Right lobe of liver (tissue), 6 donors: Measurements from ENCODE around the gene IGFBP2. TPM values are rescaled to one million over a fixed set of nuclear protein-coding genes. Genes with fewer than 3 reads are reported as not detected.

Source experiments
- ATAC-seq, 4 donors: fragments of 200-7000 bp; cut with Tn5 transposase; one replicate each; pipeline ENCODE4 v1.9.1; 2020; ENCODE audit warnings: mild to moderate bottlenecking in 4 of 4, moderate library complexity in 4 of 4
- DNase-seq, 3 donors: peaks; one replicate each; pipeline ENCODE4 v3.0.0-alpha.2; 2020
- H3K27ac ChIP-seq, 3 donors: fragments of 200-600 bp; one replicate each; pipeline ENCODE4 v1.8.0; 2022
- H3K27me3 ChIP-seq, 2 donors: fragments of 200-600 bp; one replicate each; pipeline ENCODE4 v1.8.0; 2022
- H3K36me3 ChIP-seq, 4 donors: fragments of 200-600 bp; sonication (generic) in 1 of 4; one replicate each; pipeline versions ENCODE4 v1.5.1 to v1.8.0; 2017 to 2022; ENCODE audit warnings: control low read depth in 1 of 4
- H3K4me1 ChIP-seq, 4 donors: fragments of 200-600 bp; sonication (generic) in 1 of 4; one replicate each; pipeline versions ENCODE4 v1.5.1 to v1.8.0; 2017 to 2022; ENCODE audit warnings: control low read depth in 1 of 4
- H3K4me3 ChIP-seq, 3 donors: fragments of 200-600 bp; one replicate each; pipeline ENCODE4 v1.8.0; 2022
- H3K9me3 ChIP-seq, 4 donors: fragments of 200-600 bp; sonication (generic) in 1 of 4; one replicate each; pipeline versions ENCODE4 v1.5.1 to v1.8.0; 2017 to 2022; ENCODE audit warnings: control low read depth in 1 of 4
- POLR2A ChIP-seq: fragments of 450-650 bp; IDR thresholded peaks from one replicate; pipeline ENCODE4 v1.6.1; 2017; ENCODE audit warnings: antibody characterized with exemption, mild to moderate bottlenecking
- WGBS: methylation state at CpG from one replicate; pipeline ENCODE4 v1.1.6; 2018; ENCODE audit warnings: low coverage, low lambda C conversion rate; ENCODE audit not compliant: insufficient coverage; ENCODE audit errors: missing lambda C conversion rate; 5-methylcytosine and 5-hydroxymethylcytosine counted together
- intact Hi-C, 2 donors: fragments of 100-400 bp; cut with DNase I; formaldehyde crosslinking; loops; one replicate each; pipeline versions ENCODE4 v1.11.2 to v1.14.1; 2022
- total RNA-seq, 6 experiments: library from RNA; depleted of rRNA in 2 of 6; stranded (reverse); fragments of >200 nt in 2 of 6; fragmentation: NEBNext Ultra II Directional in 3 of 6; extraction: Animal tissue kit (Norgen Biotek cat#: 25700) in 3 of 6; gene quantifications; one replicate each; pipeline versions ENCODE4 v1.1.0 to v1.2.4, GENCODE V29; 2016 to 2023
- TF ChIP-seq, protein P1 (sequence below), 4 donors: fragments of 200-600 bp in 3 of 4; fragments of 450-650 bp in 1 of 4; IDR thresholded peaks; one replicate each; pipeline versions ENCODE4 v1.5.1 to v1.8.0; 2016 to 2022; ENCODE audit warnings: antibody characterized with exemption in 4 of 4, mild to moderate bottlenecking in 2 of 4
- donor health status: DM: no; HTN: yes; CAD: no.
- donor health status: DM: no; HTN: no; CAD: no.
- donor health status: DM: no; HTN: no; CAD: no.
- donor health status: DM: no; HTN: yes; CAD: no.
- donor health status: DM: no; HTN: yes; CAD: no.

Gene IGFBP2
- total RNA-seq, 6 experiments from 2014 or later, result 276 to 1,091 (median 406) TPM

DNA sequence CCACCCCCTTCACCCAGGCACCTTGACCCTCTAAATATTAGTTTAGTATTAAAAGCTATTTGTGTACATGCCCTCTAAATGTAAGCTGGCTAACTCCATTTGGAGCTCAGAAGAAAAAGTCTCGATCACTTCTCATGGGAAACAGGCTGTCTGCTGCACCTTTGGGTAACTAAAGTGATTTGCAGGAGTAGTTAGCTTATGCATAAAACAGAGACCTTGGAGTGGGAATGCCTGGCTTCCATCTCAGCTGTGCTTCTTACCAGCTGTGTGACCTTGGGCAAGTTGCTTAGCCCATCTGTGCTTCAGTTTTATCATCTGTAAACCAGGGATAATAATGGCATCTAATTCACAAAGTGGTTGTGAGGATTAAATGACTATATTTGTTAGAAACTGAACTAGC, 29.9 kb downstream of the IGFBP2 start:
- Histone ChIP-seq H3K27me3 (no peaks in the 10 kb centered on the region), H3K4me3 (no peak overlapping the region), H3K36me3 (peaks cover 0 to 51% (median 12%) of the 10 kb centered on the region in 4 donors), H3K9me3 (no peaks in the 10 kb centered on the region), H3K27ac (no peak overlapping the region), H3K4me1 (peaks cover 0 to 17% (median 7%) of the 10 kb centered on the region in 4 donors)
- intact Hi-C loops, result no loop called here
- WGBS, result 100% methylated on average over 1 of the region's 1 CpG
- TF ChIP-seq, protein P1, sequence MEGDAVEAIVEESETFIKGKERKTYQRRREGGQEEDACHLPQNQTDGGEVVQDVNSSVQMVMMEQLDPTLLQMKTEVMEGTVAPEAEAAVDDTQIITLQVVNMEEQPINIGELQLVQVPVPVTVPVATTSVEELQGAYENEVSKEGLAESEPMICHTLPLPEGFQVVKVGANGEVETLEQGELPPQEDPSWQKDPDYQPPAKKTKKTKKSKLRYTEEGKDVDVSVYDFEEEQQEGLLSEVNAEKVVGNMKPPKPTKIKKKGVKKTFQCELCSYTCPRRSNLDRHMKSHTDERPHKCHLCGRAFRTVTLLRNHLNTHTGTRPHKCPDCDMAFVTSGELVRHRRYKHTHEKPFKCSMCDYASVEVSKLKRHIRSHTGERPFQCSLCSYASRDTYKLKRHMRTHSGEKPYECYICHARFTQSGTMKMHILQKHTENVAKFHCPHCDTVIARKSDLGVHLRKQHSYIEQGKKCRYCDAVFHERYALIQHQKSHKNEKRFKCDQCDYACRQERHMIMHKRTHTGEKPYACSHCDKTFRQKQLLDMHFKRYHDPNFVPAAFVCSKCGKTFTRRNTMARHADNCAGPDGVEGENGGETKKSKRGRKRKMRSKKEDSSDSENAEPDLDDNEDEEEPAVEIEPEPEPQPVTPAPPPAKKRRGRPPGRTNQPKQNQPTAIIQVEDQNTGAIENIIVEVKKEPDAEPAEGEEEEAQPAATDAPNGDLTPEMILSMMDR (IDR thresholded peaks at IDR 0.05), result no peak
- TF ChIP-seq POLR2A, result no peak
- DNase-seq (no peak), ATAC-seq (no peak)

- Histone ChIP-seq H3K4me3 (no peak overlapping the region), H3K36me3 (peaks cover 0 to 49% (median 12%) of the 10 kb centered on the region in 4 donors), H3K9me3 (no peaks in the 10 kb centered on the region), H3K27ac (no peak overlapping the region), H3K27me3 (no peaks in the 10 kb centered on the region), H3K4me1 (peaks cover 0 to 17% (median 7%) of the 10 kb centered on the region in 4 donors)
- ATAC-seq (no peak), DNase-seq (no peak)
- intact Hi-C loops, result loop anchor here in 1 of 2 donors (2.0 kb wide), 1 partner anchor 145 kb away; no protein-coding TSS in a partner anchor
- whole genome bisulfite sequencing, result no CpG with 5 or more reads among the region's 18 CpGs
- TF ChIP-seq POLR2A, result no peak
- TF ChIP-seq, protein P1 (IDR thresholded peaks at IDR 0.05), result no peak
Measured at GRCh38 chr2:216663846-216664245, 30.6 kb downstream of the IGFBP2 start.

GRCh38 chr2:216664593-216665034, 31.4 kb downstream of the IGFBP2 start:
- peak overlapping the region in 2 of 3 donors; percentile 28 to 71 for H3K27ac ChIP-seq
- DNase-seq, result no peak
- TF ChIP-seq POLR2A, result no peak
- TF ChIP-seq, protein P1 (IDR thresholded peaks at IDR 0.05), result peak in 1 of 4 donors; percentile 8
- ATAC-seq, result peak in 2 of 4 donors; percentile 1 to 31
- 42% methylated on average over 6 of the region's 6 CpGs for WGBS
- H3K27me3 ChIP-seq, result no peaks in the 10 kb centered on the region
- no peak overlapping the region for H3K4me3 ChIP-seq
- no peaks in the 10 kb centered on the region for H3K9me3 ChIP-seq
- intact Hi-C loops, result loop anchor here (2.0 to 5.0 kb wide), 2 partner anchors 146 to 147 kb away; no protein-coding TSS in a partner anchor
- peaks cover 0 to 17% (median 7%) of the 10 kb centered on the region in 4 donors for H3K4me1 ChIP-seq
- peaks cover 0 to 41% (median 11%) of the 10 kb centered on the region in 4 donors for H3K36me3 ChIP-seq

GRCh38 chr2:216665242-216665641, 32.0 kb downstream of the IGFBP2 start:
- Histone ChIP-seq H3K27ac (peak overlapping the region in 2 of 3 donors; percentile 28 to 71), H3K4me1 (peaks cover 0 to 17% (median 7%) of the 10 kb centered on the region in 4 donors), H3K4me3 (no peak overlapping the region), H3K9me3 (no peaks in the 10 kb centered on the region), H3K36me3 (peaks cover 0 to 39% (median 11%) of the 10 kb centered on the region in 4 donors), H3K27me3 (no peaks in the 10 kb centered on the region)
- ATAC-seq, result peak; percentile 15 to 40 (median 30)
- WGBS, result 22% methylated on average over 3 of the region's 7 CpGs
- no peak for TF ChIP-seq POLR2A
- TF ChIP-seq, protein P1 (IDR thresholded peaks at IDR 0.05), result no peak
- intact Hi-C loops, result loop anchor here (2.0 to 5.0 kb wide), 2 partner anchors 146 to 148 kb away; no protein-coding TSS in a partner anchor
- no peak for DNase-seq
